SK-N-MC (cell line): Measurements from ENCODE around the gene TSPAN15.

Experiments used
- DNase-seq: peaks from one replicate; pipeline ENCODE4 v3.0.0-alpha.2; 2011; ENCODE audit warnings: low read depth, low spot score
- H3K27ac ChIP-seq: fragments of 200-600 bp; sonication (generic); 2 replicates; pipeline ENCODE4 v1.5.1; 2016; ENCODE audit warnings: mixed run types
- H3K36me3 ChIP-seq: fragments of 200-600 bp; sonication (generic); 2 replicates; pipeline ENCODE4 v1.6.1; 2017; ENCODE audit warnings: antibody characterized with exemption, low read length, mixed read lengths; ENCODE audit not compliant: insufficient read depth
- H3K4me3 ChIP-seq: fragments of 200-600 bp; sonication (generic); 2 replicates; pipeline ENCODE4 v1.5.1; 2016
- H3K9ac ChIP-seq: fragments of 200-600 bp; sonication (generic); 2 replicates; pipeline ENCODE4 v1.8.0; 2017; ENCODE audit warnings: mixed run types, mixed read lengths; ENCODE audit not compliant: insufficient read length
- H3K9me3 ChIP-seq: fragments of 200-600 bp; sonication (generic); 2 replicates; pipeline ENCODE4 v1.6.1; 2017; ENCODE audit warnings: low read depth, mild to moderate bottlenecking, antibody characterized with exemption, low read length, moderate library complexity, mixed read lengths
- EZH2 ChIP-seq: fragments of 200-600 bp; sonication (generic); IDR thresholded peaks from one replicate; pipeline ENCODE4 v1.6.1; 2017; ENCODE audit warnings: antibody characterized with exemption
- FOXP2 ChIP-seq: optimal IDR thresholded peaks from 2 replicates; pipeline ENCODE3; 2011; ENCODE audit warnings: mild to moderate bottlenecking, moderate library complexity; ENCODE audit not compliant: insufficient read depth; ENCODE audit errors: extremely low read length, control extremely low read depth
- POLR2AphosphoS5 ChIP-seq: IDR thresholded peaks from 2 replicates; pipeline ENCODE4 v1.6.1; 2012; ENCODE audit warnings: mild to moderate bottlenecking, low read depth, low read length, borderline replicate concordance

The TSPAN15 gene

DNA sequence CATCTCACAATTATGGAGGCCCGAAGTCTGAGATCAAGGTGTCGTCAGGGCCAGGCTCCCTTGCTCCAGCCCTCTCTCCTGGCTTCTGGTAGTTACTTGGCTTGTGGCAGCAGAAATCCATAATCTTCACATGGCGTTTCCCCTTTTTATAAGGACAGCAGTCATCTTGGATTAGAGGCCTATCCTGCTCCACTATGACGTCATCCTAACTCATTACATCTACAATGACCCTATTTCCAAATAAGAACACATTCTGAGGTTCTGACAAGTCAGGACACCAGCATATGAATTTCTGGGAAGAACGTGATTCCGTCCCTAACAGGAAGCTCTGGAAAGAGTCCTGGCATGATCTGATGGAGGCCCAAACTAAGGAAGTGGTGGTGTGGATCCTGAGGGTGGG, 86.2 kb downstream of the TSPAN15 start:
- TF ChIP-seq POLR2AphosphoS5 (no peak), FOXP2 (no peak), EZH2 (no peak)
- no peak for DNase-seq
- H3K4me3 ChIP-seq: no peak overlapping the region
- H3K36me3 ChIP-seq: no peaks in the 10 kb centered on the region
- H3K9me3 ChIP-seq: no peaks in the 10 kb centered on the region
- H3K9ac ChIP-seq: no peak overlapping the region
- no peak overlapping the region for H3K27ac ChIP-seq

DNA sequence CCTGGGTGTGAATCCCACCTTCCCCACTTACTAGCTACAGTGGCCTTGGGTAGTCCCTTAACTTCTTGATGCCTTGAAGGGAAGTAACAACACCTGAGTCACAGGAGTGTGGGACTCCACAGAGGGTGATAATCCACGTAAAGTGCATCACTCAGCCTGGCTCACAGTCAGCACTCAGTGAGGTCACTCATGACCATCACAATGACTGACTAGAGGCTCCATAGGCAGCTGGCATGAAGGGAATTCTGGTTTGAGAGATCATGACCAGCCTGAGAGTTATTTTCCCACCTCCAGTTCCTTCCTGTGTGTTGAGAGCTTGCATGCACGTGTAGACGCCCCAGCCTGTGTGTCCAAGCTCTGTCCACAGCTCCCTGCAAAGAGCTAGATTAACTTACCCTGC, 87.2 kb downstream of the TSPAN15 start:
- H3K36me3 ChIP-seq: no peaks in the 10 kb centered on the region
- H3K4me3 ChIP-seq: no peak overlapping the region
- no peak for DNase-seq
- H3K9me3 ChIP-seq: no peaks in the 10 kb centered on the region
- no peak overlapping the region for H3K27ac ChIP-seq
- H3K9ac ChIP-seq: no peak overlapping the region
- no peak for TF ChIP-seq POLR2AphosphoS5
- no peak for TF ChIP-seq EZH2
- TF ChIP-seq FOXP2: no peak

DNA sequence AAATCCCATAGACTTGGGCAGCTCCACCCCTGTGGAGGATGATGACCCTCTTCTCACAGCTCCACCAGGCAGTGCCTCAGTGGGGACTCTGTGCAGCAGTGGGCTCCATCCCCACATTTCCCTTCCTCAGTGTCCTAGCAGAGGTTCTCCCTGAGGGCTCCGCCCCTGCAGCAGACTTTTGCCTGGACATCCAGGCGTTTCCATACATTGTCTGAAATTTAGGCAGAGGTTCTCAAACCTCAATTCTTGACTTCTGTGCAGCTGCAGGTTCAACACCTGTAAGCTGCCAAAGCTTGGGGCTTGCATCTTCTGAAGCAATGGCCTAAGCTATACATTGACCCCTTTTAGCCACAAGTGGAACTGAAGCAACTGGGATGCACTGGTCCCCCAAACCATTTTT, 90.2 kb downstream of the TSPAN15 start:
- Histone ChIP-seq H3K4me3 (no peak overlapping the region), H3K27ac (no peak overlapping the region), H3K9me3 (no peaks in the 10 kb centered on the region), H3K36me3 (no peaks in the 10 kb centered on the region), H3K9ac (no peak overlapping the region)
- DNase-seq: no peak
- TF ChIP-seq EZH2 (no peak), POLR2AphosphoS5 (no peak), FOXP2 (no peak)

DNA sequence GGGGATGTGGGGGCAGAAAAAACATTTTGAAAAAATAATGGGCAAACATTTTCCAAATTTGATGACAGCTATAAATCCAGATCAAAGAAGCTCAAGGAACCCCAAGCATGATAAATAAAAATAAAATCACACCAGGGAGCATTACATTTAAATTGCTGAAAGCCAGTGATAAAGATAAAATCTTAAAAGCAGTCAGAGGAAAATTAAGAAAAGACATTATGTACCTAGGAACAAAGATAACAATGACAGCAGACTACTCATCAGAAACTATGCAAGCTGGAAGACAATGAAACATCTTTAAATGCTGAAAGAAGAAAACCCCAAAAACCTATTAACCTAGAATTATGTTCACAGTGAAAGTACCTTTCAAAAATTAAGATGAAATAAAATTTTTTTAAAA, 98.7 kb downstream of the TSPAN15 start:
- no peak for DNase-seq
- H3K36me3 ChIP-seq: no peaks in the 10 kb centered on the region

DNA sequence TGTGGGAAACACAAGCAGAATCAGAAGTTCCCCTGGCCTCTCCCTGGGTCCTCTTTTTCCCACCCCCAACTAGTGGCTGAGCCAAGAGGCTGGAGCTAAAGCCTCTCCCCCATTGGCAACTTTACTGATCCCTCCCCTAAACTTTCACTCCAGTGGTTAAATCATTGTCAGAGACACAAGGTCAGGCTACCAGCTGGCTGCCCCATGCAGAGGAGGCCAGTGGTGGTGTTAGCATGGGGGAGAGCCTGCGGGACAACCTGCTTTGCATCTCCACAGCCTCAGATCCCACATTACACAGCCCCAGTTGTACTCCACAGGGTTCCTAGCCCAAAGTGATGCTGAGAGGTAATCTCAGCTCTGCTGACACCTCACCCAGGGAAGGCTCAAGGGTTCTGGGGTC, 101.0 kb downstream of the TSPAN15 start:
- Histone ChIP-seq H3K9ac (no peak overlapping the region), H3K9me3 (no peaks in the 10 kb centered on the region), H3K36me3 (no peaks in the 10 kb centered on the region), H3K27ac (no peak overlapping the region), H3K4me3 (no peak overlapping the region)
- TF ChIP-seq POLR2AphosphoS5 (no peak), FOXP2 (no peak), EZH2 (no peak)
- DNase-seq: no peak

More for the DNA sequence above, 98.7 kb downstream of the TSPAN15 start:
- Histone ChIP-seq H3K9ac (no peak overlapping the region), H3K9me3 (no peaks in the 10 kb centered on the region), H3K27ac (no peak overlapping the region), H3K4me3 (no peak overlapping the region)
- no peak for TF ChIP-seq FOXP2

DNA sequence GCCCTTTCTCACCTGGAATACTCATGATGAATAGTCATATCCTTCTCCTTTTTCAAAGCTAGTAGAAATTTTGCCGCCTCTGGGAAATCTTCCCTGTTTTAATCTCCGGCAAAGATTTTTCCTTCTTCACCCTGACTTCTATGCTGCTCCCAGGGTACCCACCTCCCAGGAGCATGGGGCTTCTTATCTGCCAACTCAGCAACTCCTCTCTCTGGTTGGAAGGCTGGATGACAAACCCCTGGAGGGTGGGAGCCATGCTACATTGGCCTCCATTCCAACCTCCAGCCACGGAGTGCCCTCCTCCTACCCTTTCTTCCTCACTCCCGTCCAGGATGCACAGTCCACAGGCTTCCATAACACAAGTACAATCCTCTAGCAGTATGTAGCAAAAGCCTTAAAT, 102.1 kb downstream of the TSPAN15 start:
- Histone ChIP-seq H3K9me3 (no peaks in the 10 kb centered on the region), H3K9ac (no peak overlapping the region), H3K36me3 (no peaks in the 10 kb centered on the region), H3K4me3 (no peak overlapping the region), H3K27ac (no peak overlapping the region)
- no peak for DNase-seq
- TF ChIP-seq EZH2: no peak
- TF ChIP-seq FOXP2: no peak
- no peak for TF ChIP-seq POLR2AphosphoS5

DNA sequence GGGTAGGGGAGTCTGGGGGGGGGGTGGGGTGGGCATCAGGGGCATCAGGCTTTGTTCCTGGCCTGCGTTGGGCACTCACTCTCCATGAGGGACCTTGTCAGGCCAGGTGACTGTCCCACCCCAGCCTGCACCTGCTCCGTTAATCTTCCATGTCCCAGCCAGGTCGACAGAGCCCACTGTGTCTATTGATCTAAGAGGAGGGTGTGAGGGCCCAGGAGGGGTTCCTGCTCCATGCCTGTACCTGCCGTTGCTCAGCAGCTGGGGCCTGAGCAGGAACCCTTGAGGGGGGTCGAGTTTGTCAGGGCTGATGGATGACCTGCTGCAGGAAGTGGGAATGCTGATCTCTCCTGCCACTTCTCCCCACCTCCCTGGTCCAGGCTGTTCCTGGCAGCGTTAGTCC, 103.3 kb downstream of the TSPAN15 start:
- Histone ChIP-seq H3K9me3 (no peaks in the 10 kb centered on the region), H3K4me3 (no peak overlapping the region), H3K36me3 (no peaks in the 10 kb centered on the region), H3K27ac (no peak overlapping the region), H3K9ac (no peak overlapping the region)
- no peak for DNase-seq
- no peak for TF ChIP-seq EZH2
- TF ChIP-seq FOXP2: no peak
- no peak for TF ChIP-seq POLR2AphosphoS5
